Measurements from ENCODE around the gene TCAF2. TPM values are rescaled to one million over a fixed set of nuclear protein-coding genes. Genes with fewer than 3 reads are reported as not detected.
"Not testable (repeated sequence)": the region's sequence is repeated elsewhere in the genome, so short reads cannot be mapped to it uniquely, and the experiment has no call there.

Gene TCAF2
- total and polyA plus RNA-seq, 7 donors: 0.82 to 3.2 (median 1.2) TPM

DNA sequence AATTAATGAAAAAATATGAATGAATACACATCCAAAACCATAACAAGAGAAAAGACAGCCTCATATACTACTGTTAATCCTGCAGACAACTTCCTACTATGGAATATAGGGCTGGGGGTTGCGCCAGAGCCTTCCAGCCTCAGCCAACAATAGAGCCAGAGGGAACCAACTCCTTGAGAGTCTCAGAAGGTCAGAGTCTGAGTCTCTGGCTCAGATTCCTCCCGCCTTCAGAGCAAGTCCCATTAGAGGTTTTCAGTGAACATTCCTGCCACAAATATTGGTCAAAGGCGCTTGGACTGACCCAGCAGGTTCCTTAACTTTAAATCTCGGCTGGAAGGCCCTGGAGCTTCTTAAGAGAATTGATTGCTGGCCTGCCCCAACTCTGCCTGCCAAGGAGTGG lies 11.7 kb downstream of the TCAF2 start:
- H3K27ac ChIP-seq; H3K9me3 ChIP-seq; H3K27me3 ChIP-seq; H3K36me3 ChIP-seq; H3K4me3 ChIP-seq; intact Hi-C loops (cut with DNase I); DNase-seq; H3K4me1 ChIP-seq: not testable (repeated sequence)
- no CpG with 5 or more reads among the region's 4 CpGs for WGBS, 2 donors

DNA sequence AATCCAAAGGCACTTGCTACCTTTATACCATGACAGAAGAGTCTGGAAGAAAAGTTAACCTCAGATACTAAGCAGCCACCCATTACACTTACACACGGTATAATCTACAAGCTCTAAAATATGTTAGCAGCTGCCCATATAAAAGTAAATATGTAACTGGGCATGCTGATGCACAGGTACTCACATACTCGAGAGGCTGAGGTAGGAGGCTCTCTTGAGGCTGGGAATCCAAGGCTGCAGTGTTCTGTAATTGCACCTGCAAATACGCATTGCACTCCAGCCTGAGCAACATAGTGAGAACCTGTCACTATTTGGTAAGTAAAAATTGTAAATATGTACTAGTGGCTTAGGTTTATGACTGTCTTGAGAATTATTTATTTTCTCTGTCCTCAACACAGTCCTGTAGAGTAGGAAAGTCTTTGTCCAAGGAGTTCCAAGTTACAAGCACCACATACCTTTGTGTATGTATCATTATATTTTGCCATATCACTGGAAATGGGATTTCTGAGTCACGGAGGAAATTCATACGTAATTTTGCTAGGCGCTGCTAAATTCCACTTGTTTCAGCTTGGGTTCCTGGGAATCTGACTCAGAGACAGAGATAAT lies 12.3 kb downstream of the TCAF2 start:
- intact Hi-C loops (cut with DNase I); H3K4me3 ChIP-seq; DNase-seq; H3K4me1 ChIP-seq; H3K27me3 ChIP-seq; H3K36me3 ChIP-seq; H3K27ac ChIP-seq; H3K9me3 ChIP-seq: not testable (repeated sequence)
- WGBS, 2 donors: no CpG with 5 or more reads among the region's 6 CpGs

DNA sequence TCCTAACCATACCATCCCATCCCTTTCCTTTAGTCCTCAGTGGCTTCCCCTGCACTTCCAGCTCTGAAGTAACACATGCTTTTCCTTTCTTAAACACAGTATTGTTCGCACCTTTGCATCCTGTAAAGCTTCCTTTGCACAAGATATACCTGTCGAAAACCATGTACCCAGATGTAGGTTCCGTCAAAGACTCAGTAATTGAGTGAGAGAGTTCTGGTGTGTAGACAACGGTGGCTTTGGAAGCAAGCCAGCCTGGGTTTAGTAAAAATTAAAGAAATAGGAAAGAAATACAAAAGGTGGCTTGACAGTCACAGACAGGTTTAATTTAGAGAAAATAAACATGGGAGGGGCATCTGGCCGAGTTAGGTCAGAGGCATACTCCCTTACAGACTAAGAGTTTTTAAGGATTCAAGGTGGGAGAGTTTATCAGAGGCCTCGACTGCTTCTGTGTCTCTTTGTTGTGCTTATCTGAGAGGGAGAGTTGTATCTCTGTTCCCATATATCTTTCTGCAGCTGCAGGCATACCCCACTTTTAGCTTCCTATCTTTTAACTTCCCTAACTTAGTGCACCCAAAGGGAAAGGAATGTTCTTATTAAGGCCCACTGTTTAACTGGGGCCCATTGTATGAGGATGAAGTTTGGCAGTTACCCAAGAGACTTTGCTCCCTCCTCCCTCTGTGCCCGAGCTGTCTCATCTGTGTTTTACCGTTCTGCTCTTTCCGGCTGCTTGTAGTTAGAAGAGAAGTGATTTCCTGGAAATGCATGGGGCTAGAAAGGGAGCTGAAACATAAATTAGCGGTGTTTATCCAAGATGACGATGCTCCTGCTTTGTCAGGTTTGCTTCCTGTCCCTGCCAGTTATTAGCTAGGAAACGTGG lies 14.8 kb downstream of the TCAF2 start:
- H3K27me3 ChIP-seq; H3K36me3 ChIP-seq; H3K9me3 ChIP-seq; intact Hi-C loops (cut with DNase I); DNase-seq; H3K4me3 ChIP-seq; H3K27ac ChIP-seq; H3K4me1 ChIP-seq: not testable (repeated sequence)
- WGBS, 2 donors: no CpG with 5 or more reads among the region's 12 CpGs

DNA sequence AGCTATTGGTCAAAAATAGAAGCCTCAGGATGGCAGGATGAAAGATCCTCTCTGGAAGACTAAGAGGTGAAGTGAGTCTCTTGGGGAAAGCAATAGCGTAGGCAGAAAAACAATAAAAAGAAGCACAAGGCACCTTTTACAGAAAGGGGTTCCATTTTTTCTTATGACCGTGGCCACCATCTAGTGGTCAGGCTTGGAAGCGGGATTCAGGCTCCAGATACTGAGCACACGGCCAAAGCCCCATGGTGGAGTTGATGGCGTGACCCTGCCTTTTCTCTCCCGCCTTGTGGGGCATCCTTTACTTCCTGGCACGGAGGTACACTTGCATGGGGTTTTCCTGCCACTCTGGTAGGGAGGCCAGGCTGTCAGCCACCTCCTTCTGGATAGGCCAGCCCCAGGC lies 18.6 kb downstream of the TCAF2 start:
- H3K9me3 ChIP-seq; intact Hi-C loops (cut with DNase I); H3K27ac ChIP-seq; H3K27me3 ChIP-seq; H3K4me1 ChIP-seq; H3K4me3 ChIP-seq; DNase-seq; H3K36me3 ChIP-seq: not testable (repeated sequence)
- no CpG with 5 or more reads among the region's 7 CpGs for WGBS, 2 donors

DNA sequence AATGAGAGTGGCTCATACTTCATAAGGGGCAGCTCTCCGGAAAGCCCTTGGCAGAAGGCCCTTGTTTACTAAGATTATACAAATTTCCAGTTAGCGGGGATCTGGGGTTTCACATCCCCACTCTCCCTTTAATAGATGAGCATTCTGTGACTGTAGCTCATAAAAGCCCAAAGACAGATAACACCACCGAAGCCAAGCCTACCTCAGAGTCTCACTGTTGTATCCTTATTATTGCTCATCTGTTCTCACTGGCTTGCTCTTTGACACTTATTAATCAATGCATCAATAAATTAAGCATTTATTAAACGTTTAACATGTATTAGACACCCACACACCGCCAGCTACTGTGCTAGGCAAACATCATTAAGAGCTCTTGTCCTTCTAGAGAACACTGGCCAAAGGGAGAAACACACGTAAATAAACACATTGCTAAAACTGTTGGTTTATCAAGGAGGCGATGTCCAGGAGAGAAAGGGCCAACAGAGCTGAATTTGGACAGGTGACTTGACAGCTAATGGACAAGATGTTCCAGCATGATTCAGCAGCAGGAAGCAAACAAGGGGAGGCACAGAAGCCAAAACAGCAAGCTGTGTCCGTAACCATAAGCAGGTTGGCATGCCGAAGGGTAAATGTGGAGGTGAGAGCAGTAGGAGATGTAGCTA lies 19.9 kb downstream of the TCAF2 start:
- 41 to 44% methylated on average over 2 of the region's 9 CpGs for WGBS, 2 donors
- DNase-seq; H3K4me1 ChIP-seq; intact Hi-C loops (cut with DNase I); H3K36me3 ChIP-seq; H3K27ac ChIP-seq; H3K9me3 ChIP-seq; H3K27me3 ChIP-seq; H3K4me3 ChIP-seq: not testable (repeated sequence)

DNA sequence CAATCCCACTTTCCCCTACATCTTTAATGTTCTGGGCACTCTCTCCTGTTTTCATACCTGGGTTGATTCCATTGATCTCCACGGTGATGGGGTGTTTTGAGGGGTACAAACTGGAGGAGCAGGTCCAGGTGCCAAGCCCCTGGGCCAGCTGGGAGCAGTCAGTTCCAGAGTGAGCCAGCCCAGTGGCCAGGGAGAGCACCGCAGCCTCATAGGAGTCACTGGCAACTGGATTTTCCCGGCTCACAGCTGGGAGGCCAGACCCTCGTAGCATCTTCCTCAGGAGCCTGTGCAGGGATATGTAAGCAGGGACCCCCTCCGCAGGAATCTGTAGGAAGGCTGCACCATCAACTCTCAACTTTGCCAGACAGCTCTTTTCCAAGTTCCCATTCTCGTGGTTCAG lies 25.8 kb downstream of the TCAF2 start:
- WGBS, 2 donors: no CpG with 5 or more reads among the region's 6 CpGs
- DNase-seq; H3K27ac ChIP-seq; H3K9me3 ChIP-seq; H3K36me3 ChIP-seq; H3K4me1 ChIP-seq; intact Hi-C loops (cut with DNase I); H3K4me3 ChIP-seq; H3K27me3 ChIP-seq: not testable (repeated sequence)

DNA sequence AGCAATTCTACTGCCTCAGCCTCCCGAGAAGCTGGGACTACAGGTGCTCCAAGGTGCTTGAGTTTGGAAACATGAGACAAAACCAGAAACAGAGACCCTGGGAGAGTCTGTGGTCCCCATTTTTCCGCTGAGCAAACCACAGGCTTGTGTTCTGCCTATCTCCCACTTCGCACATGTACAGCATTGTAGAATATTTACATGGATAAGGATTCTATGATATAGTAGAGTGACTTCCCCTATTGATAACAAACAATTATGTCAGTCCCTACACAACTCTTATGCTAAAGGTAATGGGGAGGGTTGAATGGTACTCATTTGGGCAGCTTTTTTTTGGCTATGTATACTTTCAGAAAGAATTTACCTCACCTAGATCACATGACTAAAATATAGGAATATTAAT lies 29.1 kb downstream of the TCAF2 start:
- H3K27ac ChIP-seq; intact Hi-C loops (cut with DNase I); H3K27me3 ChIP-seq; H3K4me3 ChIP-seq; H3K4me1 ChIP-seq; H3K9me3 ChIP-seq; H3K36me3 ChIP-seq; DNase-seq: not testable (repeated sequence)
- WGBS, 2 donors: 89% methylated on average over 2 of the region's 3 CpGs; no CpG with 5 or more reads in 1 of the 2 donors

DNA sequence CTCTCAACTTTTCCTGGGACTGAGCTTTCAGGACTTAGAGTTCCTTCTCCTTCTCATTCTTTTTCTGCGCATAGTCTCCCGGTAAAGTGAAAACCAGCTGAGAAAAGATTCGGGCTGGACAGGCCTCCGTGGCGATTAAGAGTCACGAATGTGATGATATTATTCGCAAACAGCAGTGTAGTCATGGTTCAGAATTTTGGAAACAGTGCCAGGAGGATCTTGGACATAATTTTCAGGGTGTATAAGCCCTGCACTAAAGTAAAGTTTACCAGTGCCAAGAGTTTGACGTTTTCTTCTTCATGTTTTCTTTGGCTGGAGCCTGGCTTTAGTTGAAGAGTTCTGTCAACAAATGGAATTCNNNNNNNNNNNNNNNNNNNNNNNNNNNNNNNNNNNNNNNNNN lies 29.7 kb downstream of the TCAF2 start:
- DNase-seq; H3K9me3 ChIP-seq; H3K4me3 ChIP-seq; H3K4me1 ChIP-seq; H3K27me3 ChIP-seq; intact Hi-C loops (cut with DNase I); H3K36me3 ChIP-seq; H3K27ac ChIP-seq: not testable (repeated sequence)
- no CpG with 5 or more reads among the region's 8 CpGs for WGBS, 2 donors

Small RNA genes lying within 50 kb of the gene (small RNA-seq; reads per million reads assigned to genes)
- gene AC073264.2 (0 reads per million in 3 donors), gene RNU6-162P (0 reads per million in 3 donors)

Other genes with a start within 250 kb of the TCAF2 start
- 100 to 1,000 TPM in 2 of 4 donors, 10 to 100 TPM in 2; 67.3 to 218 (median 120) TPM for gene ZYX, start 239.6 kb upstream of the TCAF2 start, total RNA-seq
- gene ZYX, start 239.6 kb upstream of the TCAF2 start, polyA plus RNA-seq: 10 to 100 TPM; 34.4 to 91.3 (median 46.8) TPM
- 1 to 10 TPM in 1 of 4 donors, under 1 TPM in 1, not detected in 2; 0.14 to 1.5 TPM for gene EPHA1, start 212.1 kb upstream of the TCAF2 start, total RNA-seq
- 10 to 100 TPM in 1 of 3 donors, 1 to 10 TPM in 1, under 1 TPM in 1; 0.92 to 10.2 (median 4.2) TPM for gene EPHA1, start 212.1 kb upstream of the TCAF2 start, polyA plus RNA-seq
- gene TAS2R60, start 177.5 kb upstream of the TCAF2 start, total RNA-seq: not detected
- not detected for gene TAS2R60, start 177.5 kb upstream of the TCAF2 start, polyA plus RNA-seq
- 1 to 10 TPM in 1 of 4 donors, not detected in 3; 1.6 TPM for gene TAS2R41, start 143.1 kb upstream of the TCAF2 start, total RNA-seq
- not detected for gene TAS2R41, start 143.1 kb upstream of the TCAF2 start, polyA plus RNA-seq
- gene CTAGE15, start 49.2 kb upstream of the TCAF2 start, total RNA-seq: 1 to 10 TPM in 1 of 4 donors, under 1 TPM in 1, not detected in 2; 0.55 to 1.3 TPM
- under 1 TPM in 1 of 3 donors, not detected in 2; 0.63 TPM for gene CTAGE15, start 49.2 kb upstream of the TCAF2 start, polyA plus RNA-seq
- gene CTAGE6, start 136.7 kb downstream of the TCAF2 start, total RNA-seq: under 1 TPM in 2 of 4 donors, not detected in 2; 0.36 to 0.54 TPM
- under 1 TPM in 2 of 3 donors, not detected in 1; 0.06 to 0.46 TPM for gene CTAGE6, start 136.7 kb downstream of the TCAF2 start, polyA plus RNA-seq

Data from sigmoid colon (tissue), 7 donors.